ENCODE data around the gene DAAM1. TPM values are rescaled to one million over a fixed set of nuclear protein-coding genes. Genes with fewer than 3 reads are reported as not detected.

The DAAM1 gene
- total RNA-seq, 1 donor from 2014 or later: 146 TPM

GRCh38 chr14:59148334-59148900, 40.0 kb upstream of the DAAM1 start:
- TF ChIP-seq, protein P1, sequence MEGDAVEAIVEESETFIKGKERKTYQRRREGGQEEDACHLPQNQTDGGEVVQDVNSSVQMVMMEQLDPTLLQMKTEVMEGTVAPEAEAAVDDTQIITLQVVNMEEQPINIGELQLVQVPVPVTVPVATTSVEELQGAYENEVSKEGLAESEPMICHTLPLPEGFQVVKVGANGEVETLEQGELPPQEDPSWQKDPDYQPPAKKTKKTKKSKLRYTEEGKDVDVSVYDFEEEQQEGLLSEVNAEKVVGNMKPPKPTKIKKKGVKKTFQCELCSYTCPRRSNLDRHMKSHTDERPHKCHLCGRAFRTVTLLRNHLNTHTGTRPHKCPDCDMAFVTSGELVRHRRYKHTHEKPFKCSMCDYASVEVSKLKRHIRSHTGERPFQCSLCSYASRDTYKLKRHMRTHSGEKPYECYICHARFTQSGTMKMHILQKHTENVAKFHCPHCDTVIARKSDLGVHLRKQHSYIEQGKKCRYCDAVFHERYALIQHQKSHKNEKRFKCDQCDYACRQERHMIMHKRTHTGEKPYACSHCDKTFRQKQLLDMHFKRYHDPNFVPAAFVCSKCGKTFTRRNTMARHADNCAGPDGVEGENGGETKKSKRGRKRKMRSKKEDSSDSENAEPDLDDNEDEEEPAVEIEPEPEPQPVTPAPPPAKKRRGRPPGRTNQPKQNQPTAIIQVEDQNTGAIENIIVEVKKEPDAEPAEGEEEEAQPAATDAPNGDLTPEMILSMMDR (IDR thresholded peaks at IDR 0.05; ENCODE audit: partially characterized antibody, unreplicated experiment): no peak
- no peaks in the 10 kb centered on the region for H3K9me3 Mint-ChIP-seq (ENCODE audit: unreplicated experiment)
- no peak for DNase-seq
- peaks cover 5% of the 10 kb centered on the region for H3K36me3 Mint-ChIP-seq (ENCODE audit: unreplicated experiment)
- H3K4me3 Mint-ChIP-seq (ENCODE audit: unreplicated experiment): no peak overlapping the region
- peaks cover 2% of the 10 kb centered on the region for H3K27me3 Mint-ChIP-seq (ENCODE audit: unreplicated experiment)
- peaks cover 4% of the 10 kb centered on the region for H3K4me1 Mint-ChIP-seq (ENCODE audit: low read depth, unreplicated experiment)
- no peak overlapping the region for H3K27ac Mint-ChIP-seq (ENCODE audit: unreplicated experiment)

DNA sequence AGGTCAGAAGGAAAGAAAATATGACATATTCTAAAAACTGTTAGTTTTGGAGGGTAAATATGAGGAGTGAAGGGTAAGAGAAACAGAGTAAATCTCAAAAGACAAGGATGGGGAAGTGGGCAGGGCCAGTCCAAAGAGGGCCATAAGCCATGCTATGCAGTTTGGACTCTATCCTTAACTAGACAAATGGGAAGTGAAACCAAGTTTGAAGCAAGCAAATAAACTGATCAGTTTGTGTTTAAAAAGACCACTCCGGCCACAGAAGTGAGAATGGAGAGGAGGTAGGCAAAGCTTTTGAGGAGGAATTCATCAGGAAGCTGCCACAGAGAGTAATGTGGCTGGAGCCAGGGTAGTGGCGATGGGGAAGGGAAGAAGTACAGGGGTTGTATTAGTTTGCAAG, 37.5 kb upstream of the DAAM1 start:
- no peaks in the 10 kb centered on the region for H3K9me3 Mint-ChIP-seq (ENCODE audit: unreplicated experiment)
- TF ChIP-seq, protein P1 (IDR thresholded peaks at IDR 0.05; ENCODE audit: partially characterized antibody, unreplicated experiment): no peak
- H3K27ac Mint-ChIP-seq (ENCODE audit: unreplicated experiment): no peak overlapping the region
- H3K27me3 Mint-ChIP-seq (ENCODE audit: unreplicated experiment): no peaks in the 10 kb centered on the region
- H3K36me3 Mint-ChIP-seq (ENCODE audit: unreplicated experiment): peaks cover 5% of the 10 kb centered on the region
- DNase-seq: no peak
- H3K4me3 Mint-ChIP-seq (ENCODE audit: unreplicated experiment): no peak overlapping the region
- H3K4me1 Mint-ChIP-seq (ENCODE audit: low read depth, unreplicated experiment): peaks cover 4% of the 10 kb centered on the region

GRCh38 chr14:59154373-59154772, 34.1 kb upstream of the DAAM1 start:
- TF ChIP-seq, protein P1 (IDR thresholded peaks at IDR 0.05; ENCODE audit: partially characterized antibody, unreplicated experiment): no peak
- no peak for DNase-seq
- Mint-ChIP-seq H3K4me3 (ENCODE audit: unreplicated experiment) (no peak overlapping the region), H3K27ac (ENCODE audit: unreplicated experiment) (no peak overlapping the region), H3K9me3 (ENCODE audit: unreplicated experiment) (no peaks in the 10 kb centered on the region), H3K27me3 (ENCODE audit: unreplicated experiment) (no peaks in the 10 kb centered on the region), H3K4me1 (ENCODE audit: low read depth, unreplicated experiment) (no peaks in the 10 kb centered on the region), H3K36me3 (ENCODE audit: unreplicated experiment) (peaks cover 5% of the 10 kb centered on the region)

DNA sequence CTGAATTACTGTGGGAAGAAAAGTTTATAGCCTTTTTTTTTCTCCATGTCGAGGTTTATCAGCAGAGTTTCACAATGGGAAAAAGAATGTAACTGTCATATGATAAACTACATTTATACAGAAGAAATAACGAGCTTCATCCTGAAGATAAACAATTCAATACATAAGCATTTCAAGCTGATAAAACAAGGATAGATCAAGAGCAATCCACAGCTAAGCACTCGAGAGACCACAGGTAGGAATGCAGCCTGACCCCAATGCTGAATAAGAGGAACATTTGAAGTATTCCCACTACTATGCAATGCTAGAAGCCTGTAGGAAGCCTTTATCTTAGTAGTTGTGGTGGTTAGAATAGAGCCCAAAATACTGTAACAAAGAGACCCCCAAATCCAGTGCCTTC, 32.6 kb upstream of the DAAM1 start:
- H3K36me3 Mint-ChIP-seq (ENCODE audit: unreplicated experiment): no peaks in the 10 kb centered on the region
- no peaks in the 10 kb centered on the region for H3K27me3 Mint-ChIP-seq (ENCODE audit: unreplicated experiment)
- no peak for DNase-seq
- no peaks in the 10 kb centered on the region for H3K4me1 Mint-ChIP-seq (ENCODE audit: low read depth, unreplicated experiment)
- no peak overlapping the region for H3K4me3 Mint-ChIP-seq (ENCODE audit: unreplicated experiment)
- TF ChIP-seq, protein P1 (IDR thresholded peaks at IDR 0.05; ENCODE audit: partially characterized antibody, unreplicated experiment): no peak
- no peak overlapping the region for H3K27ac Mint-ChIP-seq (ENCODE audit: unreplicated experiment)
- H3K9me3 Mint-ChIP-seq (ENCODE audit: unreplicated experiment): no peaks in the 10 kb centered on the region

GRCh38 chr14:59159169-59159568, 29.3 kb upstream of the DAAM1 start:
- no peaks in the 10 kb centered on the region for H3K36me3 Mint-ChIP-seq (ENCODE audit: unreplicated experiment)
- no peak overlapping the region for H3K4me3 Mint-ChIP-seq (ENCODE audit: unreplicated experiment)
- H3K4me1 Mint-ChIP-seq (ENCODE audit: low read depth, unreplicated experiment): peaks cover 9% of the 10 kb centered on the region
- no peaks in the 10 kb centered on the region for H3K9me3 Mint-ChIP-seq (ENCODE audit: unreplicated experiment)
- H3K27ac Mint-ChIP-seq (ENCODE audit: unreplicated experiment): no peak overlapping the region
- TF ChIP-seq, protein P1 (IDR thresholded peaks at IDR 0.05; ENCODE audit: partially characterized antibody, unreplicated experiment): no peak
- H3K27me3 Mint-ChIP-seq (ENCODE audit: unreplicated experiment): peaks cover 1% of the 10 kb centered on the region
- no peak for DNase-seq

Data from glutamatergic neuron (in vitro differentiated cells).